ENCODE results near the gene ATP6V0E2.
A peak's percentile ranks its signal among the peaks of the same experiment; 100 is the strongest.
"Not testable (repeated sequence)": the region's sequence is repeated elsewhere in the genome, so short reads cannot be mapped to it uniquely, and the experiment has no call there.

ATP6V0E2 gene

DNA sequence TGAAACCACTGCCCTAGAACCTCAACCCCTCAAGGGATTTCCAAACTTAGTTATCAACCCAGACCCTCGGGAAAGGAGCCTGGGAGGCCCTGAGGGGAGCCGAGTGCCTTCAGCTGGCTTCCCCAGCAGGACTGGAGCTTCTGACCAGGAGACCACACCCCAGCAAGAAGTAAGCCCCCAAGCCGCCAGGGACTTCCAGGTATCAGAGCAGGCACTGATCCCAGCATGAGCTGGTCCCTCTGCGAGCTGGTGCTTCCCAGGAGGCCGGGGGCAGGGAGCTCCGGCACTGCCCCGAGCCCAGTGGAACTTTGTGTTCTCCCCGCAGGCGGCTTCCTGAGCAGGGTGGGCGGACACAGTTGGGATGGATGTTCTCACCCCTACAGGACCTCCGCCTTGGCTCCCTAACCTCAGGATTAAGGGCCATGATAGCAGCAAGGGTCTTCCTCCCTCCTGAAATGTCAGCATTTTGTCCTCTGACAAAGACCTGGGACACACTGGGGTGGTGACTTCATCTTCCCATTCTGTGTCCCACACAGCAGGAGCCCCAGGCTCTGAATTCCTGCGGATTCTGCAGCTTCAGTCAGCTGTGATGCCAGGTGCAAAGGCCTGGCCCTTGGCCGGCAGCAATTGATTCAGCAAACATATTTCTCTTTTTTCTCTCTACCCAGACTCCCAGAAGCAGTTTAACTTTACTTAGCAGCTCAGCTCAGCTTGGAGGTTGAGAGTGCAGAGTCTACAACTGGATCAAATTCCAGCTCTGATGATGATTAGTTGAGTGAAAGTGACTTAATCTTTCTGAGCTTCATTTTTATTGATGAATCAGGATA is 11.6 kb downstream of the ATP6V0E2 start:
- peak; percentile 46 for DNase-seq (ENCODE audit: low spot score)
- no peaks in the 10 kb centered on the region for H3K36me3 ChIP-seq (replicated peaks in 1 of 2; ENCODE audit: control insufficient read depth in 2 of 2, insufficient read depth in 2 of 2, low read length in 2 of 2)
- no peak overlapping the region for H3K4me2 ChIP-seq (ENCODE audit: insufficient read depth, low read length, poor library complexity, severe bottlenecking)
- H3K9me3 ChIP-seq (replicated peaks in 1 of 2; ENCODE audit: control insufficient read depth in 2 of 2, insufficient read depth in 1 of 2, low read depth in 1 of 2, low read length in 2 of 2) = peaks cover 0 to 2% of the 10 kb centered on the region in 2 donors
- peak overlapping the region; percentile 67 for H3K27ac ChIP-seq (replicated peaks; ENCODE audit: low read length)
- H2BK120ac ChIP-seq (ENCODE audit: low read depth, low read length) = no peak overlapping the region
- H2BK5ac ChIP-seq (ENCODE audit: low read length) = peak overlapping the region; percentile 70
- H4K8ac ChIP-seq (ENCODE audit: low read depth, low read length) = no peak overlapping the region
- no peak overlapping the region for H2BK15ac ChIP-seq (ENCODE audit: low read length)
- peak overlapping the region; percentile 90 for H3K18ac ChIP-seq (ENCODE audit: low read length)
- H2AK5ac ChIP-seq (ENCODE audit: low read depth, low read length) = no peak overlapping the region
- H3K4me3 ChIP-seq (ENCODE audit: low read length in 2 of 2) = no peak overlapping the region
- H3K14ac ChIP-seq (ENCODE audit: low read length) = no peak overlapping the region
- H4K91ac ChIP-seq (ENCODE audit: low read depth, low read length, poor library complexity) = no peak overlapping the region
- no CpG with 5 or more reads among the region's 13 CpGs for WGBS, 2 donors (ENCODE audit: extremely low coverage in 2 of 2, insufficient read length in 2 of 2, insufficient replicate concordance in 1 of 2)
- no peaks in the 10 kb centered on the region for H3K27me3 ChIP-seq (ENCODE audit: control insufficient read depth in 3 of 3, insufficient read depth in 3 of 3, low read depth in 1 of 3, low read length in 3 of 3)
- no peak overlapping the region for H3K9ac ChIP-seq (ENCODE audit: low read depth, low read length, poor library complexity)
- H3K79me1 ChIP-seq (ENCODE audit: low read depth, low read length) = peaks cover 2% of the 10 kb centered on the region
- H3K4me1 ChIP-seq (ENCODE audit: control insufficient read depth in 2 of 2, insufficient read depth in 1 of 2, low read depth in 1 of 2, low read length in 2 of 2) = peaks cover 9 to 12% of the 10 kb centered on the region in 2 donors
- peak overlapping the region; percentile 7 for H2AFZ ChIP-seq (ENCODE audit: low read length)
- H3K23ac ChIP-seq (ENCODE audit: low read depth, low read length, poor library complexity) = peak overlapping the region; percentile 26
- no peak overlapping the region for H3K4ac ChIP-seq (ENCODE audit: low read length)
- H2BK12ac ChIP-seq (ENCODE audit: low read length) = no peak overlapping the region

GRCh38 chr7:149886018-149886415 is 12.2 kb downstream of the ATP6V0E2 start:
- Histone ChIP-seq H2BK15ac (ENCODE audit: low read length) (no peak overlapping the region), H2BK5ac (ENCODE audit: low read length) (no peak overlapping the region), H3K27ac (replicated peaks; ENCODE audit: low read length) (no peak overlapping the region), H3K9me3 (replicated peaks in 1 of 2; ENCODE audit: control insufficient read depth in 2 of 2, insufficient read depth in 1 of 2, low read depth in 1 of 2, low read length in 2 of 2) (peaks cover 0 to 2% of the 10 kb centered on the region in 2 donors), H4K8ac (ENCODE audit: low read depth, low read length) (no peak overlapping the region), H4K91ac (ENCODE audit: low read depth, low read length, poor library complexity) (no peak overlapping the region), H2AK5ac (ENCODE audit: low read depth, low read length) (no peak overlapping the region), H3K14ac (ENCODE audit: low read length) (no peak overlapping the region), H3K9ac (ENCODE audit: low read depth, low read length, poor library complexity) (no peak overlapping the region), H3K4ac (ENCODE audit: low read length) (no peak overlapping the region), H3K4me3 (ENCODE audit: low read length in 2 of 2) (no peak overlapping the region), H3K27me3 (ENCODE audit: control insufficient read depth in 3 of 3, insufficient read depth in 3 of 3, low read depth in 1 of 3, low read length in 3 of 3) (no peaks in the 10 kb centered on the region), H3K4me1 (ENCODE audit: control insufficient read depth in 2 of 2, insufficient read depth in 1 of 2, low read depth in 1 of 2, low read length in 2 of 2) (peaks cover 9 to 12% of the 10 kb centered on the region in 2 donors), H2BK12ac (ENCODE audit: low read length) (no peak overlapping the region), H3K36me3 (replicated peaks in 1 of 2; ENCODE audit: control insufficient read depth in 2 of 2, insufficient read depth in 2 of 2, low read length in 2 of 2) (no peaks in the 10 kb centered on the region), H3K23ac (ENCODE audit: low read depth, low read length, poor library complexity) (no peak overlapping the region), H2AFZ (ENCODE audit: low read length) (no peak overlapping the region), H2BK120ac (ENCODE audit: low read depth, low read length) (no peak overlapping the region), H3K79me1 (ENCODE audit: low read depth, low read length) (peaks cover 2% of the 10 kb centered on the region), H3K18ac (ENCODE audit: low read length) (no peak overlapping the region), H3K4me2 (ENCODE audit: insufficient read depth, low read length, poor library complexity, severe bottlenecking) (no peak overlapping the region)
- no peak for DNase-seq (ENCODE audit: low spot score)
- WGBS, 2 donors (ENCODE audit: extremely low coverage in 2 of 2, insufficient read length in 2 of 2, insufficient replicate concordance in 1 of 2) = no CpG with 5 or more reads among the region's 4 CpGs

GRCh38 chr7:149887311-149887710 is 13.5 kb downstream of the ATP6V0E2 start:
- H4K91ac ChIP-seq (ENCODE audit: low read depth, low read length, poor library complexity) = no peak overlapping the region
- H3K27ac ChIP-seq (replicated peaks; ENCODE audit: low read length) = no peak overlapping the region
- WGBS, 2 donors (ENCODE audit: extremely low coverage in 2 of 2, insufficient read length in 2 of 2, insufficient replicate concordance in 1 of 2) = no CpG with 5 or more reads among the region's 7 CpGs
- no peaks in the 10 kb centered on the region for H3K36me3 ChIP-seq (replicated peaks in 1 of 2; ENCODE audit: control insufficient read depth in 2 of 2, insufficient read depth in 2 of 2, low read length in 2 of 2)
- H3K4me3 ChIP-seq (ENCODE audit: low read length in 2 of 2) = no peak overlapping the region
- no peak overlapping the region for H4K8ac ChIP-seq (ENCODE audit: low read depth, low read length)
- no peak overlapping the region for H2AFZ ChIP-seq (ENCODE audit: low read length)
- H3K79me1 ChIP-seq (ENCODE audit: low read depth, low read length) = no peaks in the 10 kb centered on the region
- no peak overlapping the region for H3K14ac ChIP-seq (ENCODE audit: low read length)
- DNase-seq (ENCODE audit: low spot score) = no peak
- H3K4me2 ChIP-seq (ENCODE audit: insufficient read depth, low read length, poor library complexity, severe bottlenecking) = no peak overlapping the region
- peak overlapping the region; percentile 94 for H2AK5ac ChIP-seq (ENCODE audit: low read depth, low read length)
- no peaks in the 10 kb centered on the region for H3K27me3 ChIP-seq (ENCODE audit: control insufficient read depth in 3 of 3, insufficient read depth in 3 of 3, low read depth in 1 of 3, low read length in 3 of 3)
- peak overlapping the region; percentile 91 for H2BK120ac ChIP-seq (ENCODE audit: low read depth, low read length)
- no peak overlapping the region for H2BK15ac ChIP-seq (ENCODE audit: low read length)
- no peak overlapping the region for H3K9ac ChIP-seq (ENCODE audit: low read depth, low read length, poor library complexity)
- no peak overlapping the region for H2BK5ac ChIP-seq (ENCODE audit: low read length)
- peak overlapping the region; percentile 72 for H3K18ac ChIP-seq (ENCODE audit: low read length)
- no peak overlapping the region for H2BK12ac ChIP-seq (ENCODE audit: low read length)
- peaks cover 9 to 12% of the 10 kb centered on the region in 2 donors for H3K4me1 ChIP-seq (ENCODE audit: control insufficient read depth in 2 of 2, insufficient read depth in 1 of 2, low read depth in 1 of 2, low read length in 2 of 2)
- H3K23ac ChIP-seq (ENCODE audit: low read depth, low read length, poor library complexity) = no peak overlapping the region
- H3K9me3 ChIP-seq (replicated peaks in 1 of 2; ENCODE audit: control insufficient read depth in 2 of 2, insufficient read depth in 1 of 2, low read depth in 1 of 2, low read length in 2 of 2) = peaks cover 0 to 2% of the 10 kb centered on the region in 2 donors
- H3K4ac ChIP-seq (ENCODE audit: low read length) = no peak overlapping the region

GRCh38 chr7:149890715-149891114 is 16.9 kb downstream of the ATP6V0E2 start:
- WGBS, 2 donors (ENCODE audit: extremely low coverage in 2 of 2, insufficient read length in 2 of 2, insufficient replicate concordance in 1 of 2) = no CpG with 5 or more reads among the region's 2 CpGs
- not testable (repeated sequence) for H3K4ac ChIP-seq (ENCODE audit: low read length); H3K36me3 ChIP-seq (replicated peaks in 1 of 2; ENCODE audit: control insufficient read depth in 2 of 2, insufficient read depth in 2 of 2, low read length in 2 of 2); H2BK15ac ChIP-seq (ENCODE audit: low read length); H3K4me3 ChIP-seq (ENCODE audit: low read length in 2 of 2); H3K18ac ChIP-seq (ENCODE audit: low read length); H2AK5ac ChIP-seq (ENCODE audit: low read depth, low read length); H4K91ac ChIP-seq (ENCODE audit: low read depth, low read length, poor library complexity); H2BK5ac ChIP-seq (ENCODE audit: low read length); H2BK120ac ChIP-seq (ENCODE audit: low read depth, low read length); H2BK12ac ChIP-seq (ENCODE audit: low read length); H2AFZ ChIP-seq (ENCODE audit: low read length); H3K27me3 ChIP-seq (ENCODE audit: control insufficient read depth in 3 of 3, insufficient read depth in 3 of 3, low read depth in 1 of 3, low read length in 3 of 3); DNase-seq (ENCODE audit: low spot score); H3K27ac ChIP-seq (replicated peaks; ENCODE audit: low read length); H3K4me1 ChIP-seq (ENCODE audit: control insufficient read depth in 2 of 2, insufficient read depth in 1 of 2, low read depth in 1 of 2, low read length in 2 of 2); H3K9ac ChIP-seq (ENCODE audit: low read depth, low read length, poor library complexity); H3K23ac ChIP-seq (ENCODE audit: low read depth, low read length, poor library complexity); H3K79me1 ChIP-seq (ENCODE audit: low read depth, low read length); H3K4me2 ChIP-seq (ENCODE audit: insufficient read depth, low read length, poor library complexity, severe bottlenecking); H3K9me3 ChIP-seq (replicated peaks in 1 of 2; ENCODE audit: control insufficient read depth in 2 of 2, insufficient read depth in 1 of 2, low read depth in 1 of 2, low read length in 2 of 2); H3K14ac ChIP-seq (ENCODE audit: low read length); H4K8ac ChIP-seq (ENCODE audit: low read depth, low read length)
